ENCODE measurements around the gene HGS.

- TF ChIP-seq CTCF (IDR thresholded peaks at IDR 0.05) (no peak), POLR2AphosphoS5 (IDR thresholded peaks at IDR 0.05) (no peak), POLR2A (IDR thresholded peaks at IDR 0.05) (no peak), EP300 (IDR thresholded peaks at IDR 0.05; ENCODE audit: low read depth) (no peak)
Observed at GRCh38 chr17:81673561-81674258, 10.1 kb upstream of the HGS start.

All from transverse colon (tissue), 4 donors.